ENCODE results near the gene RAI1.

Gene RAI1

GRCh38 chr17:17788967-17789366 lies 107.7 kb downstream of the RAI1 start:
- no peak for TF ChIP-seq CTCF (IDR thresholded peaks at IDR 0.05)

- no peak for TF ChIP-seq CTCF (IDR thresholded peaks at IDR 0.05)
Measured at GRCh38 chr17:17789410-17789809, 108.2 kb downstream of the RAI1 start.

GRCh38 chr17:17789828-17790636 lies 108.8 kb downstream of the RAI1 start:
- no peak for TF ChIP-seq CTCF (IDR thresholded peaks at IDR 0.05)

- TF ChIP-seq CTCF (IDR thresholded peaks at IDR 0.05): no peak
Measured at GRCh38 chr17:17790637-17791464, 109.6 kb downstream of the RAI1 start.

DNA sequence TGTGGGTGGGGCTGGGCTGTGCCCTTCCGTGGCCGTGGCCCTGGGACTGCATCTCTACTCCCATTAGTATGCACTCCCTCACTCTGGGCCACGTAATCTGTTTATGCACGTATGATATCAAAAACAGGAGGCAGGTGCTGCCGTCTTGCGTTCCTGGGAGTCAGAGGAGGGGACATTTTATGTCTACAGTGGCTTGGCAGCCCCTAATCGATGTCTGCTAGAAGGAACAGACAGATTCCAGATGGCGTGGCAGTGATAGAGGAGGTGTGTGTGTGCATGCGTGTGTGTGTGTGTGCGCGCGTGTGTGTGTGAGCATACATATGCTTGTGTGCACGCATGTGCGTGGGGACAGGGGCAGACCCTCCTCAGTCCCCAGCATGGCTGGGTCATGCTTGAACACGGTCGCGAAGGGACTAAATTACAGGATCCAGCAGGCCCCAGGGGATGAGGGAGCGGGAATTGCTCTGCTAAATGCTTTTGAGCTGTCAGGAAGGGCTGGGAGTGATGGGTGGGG lies 110.8 kb downstream of the RAI1 start:
- no peak for TF ChIP-seq CTCF (IDR thresholded peaks at IDR 0.05)

- no peak for TF ChIP-seq CTCF (IDR thresholded peaks at IDR 0.05)
Measured at GRCh38 chr17:17792551-17793377, 111.5 kb downstream of the RAI1 start.

All from LNCAP (cell line).